HG02870 (cell line): Measurements from ENCODE around the gene CSRNP3.
A peak's percentile ranks its signal among the peaks of the same experiment; 100 is the strongest.
"Not testable (repeated sequence)": the region's sequence is repeated elsewhere in the genome, so short reads cannot be mapped to it uniquely, and the experiment has no call there.

ENCODE experiments used
- ATAC-seq: cut with Tn5 transposase; IDR thresholded peaks from one replicate; pipeline ENCODE4 v1.9.1; 2021; ENCODE audit warnings: mild to moderate bottlenecking, moderate library complexity; ENCODE audit not compliant: unreplicated experiment

The CSRNP3 gene

GRCh38 chr2:165584126-165584654 is 114.7 kb downstream of the CSRNP3 start:
- no peak for ATAC-seq

- no peak for ATAC-seq
These were observed 116.5 kb downstream of the CSRNP3 start for GRCh38 chr2:165586019-165586418.

GRCh38 chr2:165587335-165587938 is 117.9 kb downstream of the CSRNP3 start:
- ATAC-seq = peak; percentile 90

GRCh38 chr2:165590999-165591398 is 121.5 kb downstream of the CSRNP3 start:
- ATAC-seq = not testable (repeated sequence)

- ATAC-seq = no peak
These were observed 123.6 kb downstream of the CSRNP3 start for GRCh38 chr2:165593081-165593480.

GRCh38 chr2:165594231-165594934 is 124.9 kb downstream of the CSRNP3 start:
- ATAC-seq = no peak

GRCh38 chr2:165594935-165595255 is 125.4 kb downstream of the CSRNP3 start:
- ATAC-seq = peak; percentile 81

- no peak for ATAC-seq
These were observed 127.3 kb downstream of the CSRNP3 start for GRCh38 chr2:165596788-165597187.

GRCh38 chr2:165601065-165601830 is 131.8 kb downstream of the CSRNP3 start:
- no peak for ATAC-seq

GRCh38 chr2:165601928-165602521 is 132.5 kb downstream of the CSRNP3 start:
- no peak for ATAC-seq

- no peak for ATAC-seq
These were observed 140.2 kb downstream of the CSRNP3 start for GRCh38 chr2:165609672-165610071.

GRCh38 chr2:165610591-165611029 is 141.1 kb downstream of the CSRNP3 start:
- no peak for ATAC-seq

GRCh38 chr2:165617741-165618481 is 148.4 kb downstream of the CSRNP3 start:
- ATAC-seq = no peak

- no peak for ATAC-seq
These were observed 149.3 kb downstream of the CSRNP3 start for GRCh38 chr2:165618806-165619205.

GRCh38 chr2:165621086-165621560 is 151.6 kb downstream of the CSRNP3 start:
- ATAC-seq = no peak

- no peak for ATAC-seq
These were observed 153.7 kb downstream of the CSRNP3 start for GRCh38 chr2:165623161-165623560.

- no peak for ATAC-seq
These were observed 154.4 kb downstream of the CSRNP3 start for GRCh38 chr2:165623783-165624469.

GRCh38 chr2:165624470-165624800 is 154.9 kb downstream of the CSRNP3 start:
- ATAC-seq = no peak

- peak; percentile 58 for ATAC-seq
These were observed 158.0 kb downstream of the CSRNP3 start for GRCh38 chr2:165627470-165627869.

- ATAC-seq = no peak
These were observed 160.3 kb downstream of the CSRNP3 start for GRCh38 chr2:165629776-165630175.
